Activated gamma-delta T cell treated with anti-CD3 and anti-CD28 coated beads, Interleukin-2, amount 50 U/mL, for 16 hours (primary cell): ENCODE results near the gene PEX13.

Source experiments
- DNase-seq: peaks from one replicate; pipeline ENCODE4 v3.0.0-alpha.2; 2020; ENCODE audit warnings: low read depth

The PEX13 gene

DNA sequence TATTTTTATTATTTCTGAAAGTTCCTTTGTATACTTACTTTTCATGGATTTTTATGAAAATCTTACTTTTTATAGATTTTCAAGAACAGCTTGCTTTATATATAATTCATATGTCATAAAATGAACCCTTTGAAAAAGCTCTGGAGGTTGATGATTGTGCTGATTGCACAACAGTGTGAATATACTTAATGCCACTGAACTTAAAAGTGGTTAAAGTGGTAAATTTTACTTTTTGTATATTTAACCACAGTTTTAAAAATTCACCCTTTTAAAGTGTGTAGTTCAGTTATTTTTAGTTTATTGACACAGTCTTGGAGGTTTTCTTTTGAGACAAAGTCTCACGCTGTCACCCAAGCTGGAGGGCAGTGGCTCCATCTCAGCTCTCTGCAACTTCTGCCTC lies 56.6 kb downstream of the PEX13 start:
- no peak for DNase-seq

DNA sequence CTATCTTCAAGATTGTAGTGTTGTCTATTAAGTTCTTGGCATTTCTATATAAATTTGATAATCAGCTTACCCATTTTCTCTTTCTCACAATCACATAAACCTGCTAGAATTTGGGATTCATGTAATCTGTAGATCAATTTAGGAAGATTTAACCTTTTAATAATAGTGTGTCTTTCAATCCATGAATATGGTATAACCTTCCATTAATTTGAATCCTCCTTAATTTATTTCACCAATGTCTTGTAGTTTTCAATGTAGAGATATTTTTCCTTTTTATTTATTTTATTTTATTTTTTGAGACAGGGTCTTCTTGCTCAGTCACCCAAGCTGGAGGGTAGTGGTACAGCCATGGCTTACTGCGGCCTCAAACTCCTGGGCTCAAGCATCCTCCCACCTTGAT lies 68.4 kb downstream of the PEX13 start:
- DNase-seq: no peak

DNA sequence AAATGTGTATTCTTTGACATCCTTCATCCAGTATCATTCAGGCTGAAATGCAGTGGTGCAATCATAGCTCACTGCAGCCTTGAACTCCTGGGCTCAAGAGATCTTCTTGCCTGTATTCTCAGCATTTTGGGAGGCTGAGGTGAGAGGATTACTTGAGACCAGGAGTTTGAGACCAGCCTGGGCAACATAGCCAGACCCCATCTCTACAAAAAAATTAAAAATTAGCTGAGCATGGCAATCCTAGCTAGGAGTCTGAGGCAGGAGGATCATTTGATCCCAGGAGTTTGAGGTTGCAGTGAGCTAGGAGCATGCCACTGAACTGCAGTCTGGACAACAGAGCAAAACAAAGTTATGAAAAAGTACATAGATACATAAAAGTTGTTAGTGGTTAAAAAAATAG lies 72.3 kb downstream of the PEX13 start:
- DNase-seq: no peak

DNA sequence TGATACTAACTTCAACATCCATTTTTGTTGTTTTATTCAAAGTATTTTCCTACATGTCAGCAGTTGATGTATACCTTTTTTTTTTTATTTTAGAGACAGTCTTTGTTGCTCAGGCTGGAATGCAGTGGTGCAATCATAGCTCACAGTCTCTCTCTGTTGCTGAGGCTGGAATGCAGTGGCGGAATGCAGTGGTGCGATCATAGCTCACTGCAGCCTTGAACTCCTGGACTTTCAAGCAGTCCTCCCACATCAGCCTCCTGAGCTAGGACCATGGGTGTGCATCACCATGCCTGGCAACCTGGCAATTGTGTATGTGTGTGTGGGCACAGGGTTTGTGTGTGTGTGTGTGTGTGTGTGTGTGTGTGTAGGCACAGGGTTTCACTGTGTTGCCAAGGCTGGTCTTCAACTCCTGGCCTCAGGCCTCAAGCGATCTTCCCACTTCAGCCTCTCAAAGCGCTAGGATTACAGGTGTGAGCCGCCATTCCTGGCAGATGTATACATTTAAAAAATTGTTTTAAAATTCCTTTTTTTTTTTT lies 72.9 kb downstream of the PEX13 start:
- DNase-seq: no peak

DNA sequence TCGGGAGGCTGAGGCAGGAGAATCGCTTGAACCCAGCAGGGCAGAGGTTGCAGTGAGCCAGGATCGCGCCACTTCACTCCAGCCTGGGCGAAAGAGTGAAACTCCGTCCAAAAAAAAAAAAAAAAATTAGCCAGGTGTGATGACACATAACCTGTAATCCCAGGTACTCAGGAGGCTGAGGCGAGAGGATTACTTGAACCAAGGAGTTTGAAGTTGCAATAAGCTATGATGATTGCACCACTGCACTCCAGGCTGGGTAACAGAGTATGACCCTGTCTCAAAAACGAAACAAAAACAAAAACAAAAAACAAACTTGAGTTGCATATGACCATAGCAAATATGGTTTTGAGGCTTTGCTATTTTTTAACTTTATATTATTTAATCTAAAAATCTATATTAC lies 74.0 kb downstream of the PEX13 start:
- DNase-seq: no peak

DNA sequence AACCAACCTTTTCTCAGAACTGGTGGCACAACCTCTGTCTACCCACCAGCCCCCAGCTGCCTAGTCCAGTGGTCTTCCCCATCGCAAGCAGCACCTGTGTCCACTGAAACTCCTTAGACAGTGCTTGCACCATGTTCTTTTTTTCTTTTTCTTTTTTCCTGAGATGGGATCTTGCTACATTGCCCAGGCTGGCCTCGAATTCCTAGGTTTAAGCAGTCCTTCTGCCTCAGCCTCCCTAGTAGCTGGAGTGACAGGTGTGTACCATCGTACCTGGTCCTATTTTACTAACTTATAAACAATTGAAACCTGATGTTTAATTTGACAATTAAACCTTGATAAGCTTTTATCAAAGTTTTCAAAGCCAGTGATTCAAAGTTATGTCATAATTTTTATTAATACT lies 78.9 kb downstream of the PEX13 start:
- DNase-seq: no peak

DNA sequence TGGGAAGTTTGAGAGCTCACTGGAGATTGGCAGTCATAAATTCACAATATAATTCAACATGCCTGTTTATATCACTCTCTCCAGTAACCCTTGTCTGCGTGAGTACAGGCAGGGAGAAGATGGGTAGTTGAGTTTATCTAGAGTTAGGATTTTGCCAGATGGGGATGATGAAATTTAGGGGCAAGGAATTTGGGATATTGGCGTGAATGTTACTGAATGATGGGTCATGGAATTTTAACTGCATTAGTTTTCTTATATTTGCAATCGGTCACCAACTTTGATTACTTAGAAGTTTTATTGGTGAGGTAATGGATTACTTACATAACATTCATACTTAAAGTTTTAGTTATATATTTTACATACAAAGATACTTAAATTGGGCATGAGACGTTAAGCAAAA lies 83.3 kb downstream of the PEX13 start:
- DNase-seq: no peak
